Right kidney (tissue), 9 donors: ENCODE results near the gene ABLIM1.
"Not testable (repeated sequence)": the region's sequence is repeated elsewhere in the genome, so short reads cannot be mapped to it uniquely, and the experiment has no call there.

Experiments used
- DNase-seq: peaks from one replicate; pipeline ENCODE4 v3.0.0-alpha.2; 2016
- long read RNA-seq, 8 donors: transcript quantifications; one replicate each; lab custom pipeline, GENCODE V29; 2026

Gene ABLIM1
- long read RNA-seq, donor 1, partial matches to known transcripts: 6 of 13 reads
- long read RNA-seq, donor 1, other reads (novel, unspliced or antisense): 6 of 13 reads
- long read RNA-seq, donor 2: 0 reads
- long read RNA-seq, donor 3, partial matches to known transcripts: 5 of 6 reads
- long read RNA-seq, donor 3, other reads (novel, unspliced or antisense): 0 of 6 reads
- long read RNA-seq, donor 4, partial matches to known transcripts: 6 of 6 reads
- long read RNA-seq, donor 4, other reads (novel, unspliced or antisense): 0 of 6 reads
- long read RNA-seq, donor 5, partial matches to known transcripts: 8 of 9 reads
- long read RNA-seq, donor 5, other reads (novel, unspliced or antisense): 0 of 9 reads
- long read RNA-seq, donor 6, partial matches to known transcripts: 12 of 14 reads
- long read RNA-seq, donor 6, other reads (novel, unspliced or antisense): 0 of 14 reads
- long read RNA-seq, donor 7, partial matches to known transcripts: 28 of 29 reads
- long read RNA-seq, donor 7, other reads (novel, unspliced or antisense): 0 of 29 reads
- long read RNA-seq, donor 8, partial matches to known transcripts: 10 of 24 reads
- long read RNA-seq, donor 8, other reads (novel, unspliced or antisense): 13 of 24 reads

- no peak for DNase-seq
These were observed at the start of gene ABLIM1 for GRCh38 chr10:114658175-114658574. TSS of gene ABLIM1 (minus strand) at chr10:114658275. CDS start at chr10:114658200, 75 bp downstream.

GRCh38 chr10:114706458-114707055 is 48.5 kb upstream of the ABLIM1 start:
- DNase-seq: no peak

GRCh38 chr10:114704679-114705078 is 46.6 kb upstream of the ABLIM1 start:
- DNase-seq: no peak

- DNase-seq: no peak
These were observed 45.5 kb upstream of the ABLIM1 start for GRCh38 chr10:114703377-114704107.

GRCh38 chr10:114698271-114699061 is 40.4 kb upstream of the ABLIM1 start:
- DNase-seq: no peak

GRCh38 chr10:114697061-114697598 is 39.1 kb upstream of the ABLIM1 start:
- no peak for DNase-seq

- DNase-seq: not testable (repeated sequence)
These were observed 38.2 kb upstream of the ABLIM1 start for GRCh38 chr10:114696301-114696700.

- no peak for DNase-seq
These were observed 36.7 kb upstream of the ABLIM1 start for GRCh38 chr10:114694752-114695151.

GRCh38 chr10:114694062-114694461 is 36.0 kb upstream of the ABLIM1 start:
- DNase-seq: no peak

GRCh38 chr10:114691442-114691941 is 33.4 kb upstream of the ABLIM1 start:
- DNase-seq: no peak

- DNase-seq: no peak
These were observed 30.7 kb upstream of the ABLIM1 start for GRCh38 chr10:114688786-114689185.

GRCh38 chr10:114687459-114687858 is 29.4 kb upstream of the ABLIM1 start:
- DNase-seq: no peak

- no peak for DNase-seq
These were observed 27.9 kb upstream of the ABLIM1 start for GRCh38 chr10:114686013-114686412.

GRCh38 chr10:114685456-114685855 is 27.4 kb upstream of the ABLIM1 start:
- no peak for DNase-seq

- no peak for DNase-seq
These were observed 26.7 kb upstream of the ABLIM1 start for GRCh38 chr10:114684822-114685209.

- peak; percentile 34 for DNase-seq
These were observed 26.2 kb upstream of the ABLIM1 start for GRCh38 chr10:114684084-114684821.

GRCh38 chr10:114683593-114683992 is 25.5 kb upstream of the ABLIM1 start:
- peak; percentile 38 for DNase-seq

GRCh38 chr10:114683162-114683561 is 25.1 kb upstream of the ABLIM1 start:
- no peak for DNase-seq

GRCh38 chr10:114682532-114682931 is 24.5 kb upstream of the ABLIM1 start:
- no peak for DNase-seq

GRCh38 chr10:114682121-114682520 is 24.0 kb upstream of the ABLIM1 start:
- no peak for DNase-seq

GRCh38 chr10:114681542-114681941 is 23.5 kb upstream of the ABLIM1 start:
- DNase-seq: no peak
